ENCODE data around the gene THBS3. TPM values are rescaled to one million over a fixed set of nuclear protein-coding genes. Genes with fewer than 3 reads are reported as not detected.

The THBS3 gene
- total and polyA plus RNA-seq, 4 donors = 11.4 to 33.1 (median 24.4) TPM

- H3K36me3 ChIP-seq (ENCODE audit: control insufficient read depth in 4 of 4, insufficient read depth in 4 of 4, low read length in 4 of 4) = peaks cover 0 to 23% (median 3%) of the 10 kb centered on the region in 4 donors
- TF ChIP-seq CTCF (IDR thresholded peaks at IDR 0.05; ENCODE audit: control extremely low read depth, extremely low read depth) = no peak
Observed at GRCh38 chr1:155199792-155200191, 7.9 kb downstream of the THBS3 start.

GRCh38 chr1:155198547-155198906 is 9.2 kb downstream of the THBS3 start:
- Histone ChIP-seq H3K36me3 (ENCODE audit: control insufficient read depth in 4 of 4, insufficient read depth in 4 of 4, low read length in 4 of 4) (peaks cover 0 to 23% (median 3%) of the 10 kb centered on the region in 4 donors), H3K27ac (ENCODE audit: low read depth in 1 of 2, low read length in 1 of 2) (no peak overlapping the region), H3K4me1 (ENCODE audit: control insufficient read depth in 5 of 5, insufficient read depth in 5 of 5, low read length in 5 of 5) (peaks cover 0 to 22% (median 5%) of the 10 kb centered on the region in 5 donors), H3K9ac (ENCODE audit: insufficient read depth in 1 of 2, low read length in 2 of 2) (no peak overlapping the region), H3K4me3 (no peak overlapping the region), H3K27me3 (ENCODE audit: control insufficient read depth in 3 of 3, insufficient read depth in 3 of 3, low read length in 2 of 3) (no peaks in the 10 kb centered on the region), H3K9me3 (ENCODE audit: control insufficient read depth in 4 of 4, insufficient read depth in 3 of 4, low read length in 3 of 4) (no peaks in the 10 kb centered on the region)
- 96 to 98% methylated on average over 3 of the region's 3 CpGs for WGBS, 2 donors
- ATAC-seq (ENCODE audit: insufficient read depth, low FRiP score) = no peak
- DNase-seq = no peak
- TF ChIP-seq CTCF (IDR thresholded peaks at IDR 0.05; ENCODE audit: control extremely low read depth, extremely low read depth) = no peak

More at GRCh38 chr1:155199792-155200191, 7.9 kb downstream of the THBS3 start:
- ATAC-seq (ENCODE audit: insufficient read depth, low FRiP score) (no peak), DNase-seq (no peak)
- Histone ChIP-seq H3K9me3 (ENCODE audit: control insufficient read depth in 4 of 4, insufficient read depth in 3 of 4, low read length in 3 of 4) (no peaks in the 10 kb centered on the region), H3K4me1 (ENCODE audit: control insufficient read depth in 5 of 5, insufficient read depth in 5 of 5, low read length in 5 of 5) (peaks cover 0 to 12% (median 0%) of the 10 kb centered on the region in 5 donors), H3K4me3 (no peak overlapping the region), H3K27ac (ENCODE audit: low read depth in 1 of 2, low read length in 1 of 2) (no peak overlapping the region), H3K27me3 (ENCODE audit: control insufficient read depth in 3 of 3, insufficient read depth in 3 of 3, low read length in 2 of 3) (no peaks in the 10 kb centered on the region), H3K9ac (ENCODE audit: insufficient read depth in 1 of 2, low read length in 2 of 2) (no peak overlapping the region)
- WGBS, 2 donors = 88 to 93% methylated on average over 4 of the region's 4 CpGs

GRCh38 chr1:155197901-155198546 is 9.7 kb downstream of the THBS3 start:
- H3K4me3 ChIP-seq = no peak overlapping the region
- TF ChIP-seq CTCF (IDR thresholded peaks at IDR 0.05; ENCODE audit: control extremely low read depth, extremely low read depth) = no peak
- no peaks in the 10 kb centered on the region for H3K27me3 ChIP-seq (ENCODE audit: control insufficient read depth in 3 of 3, insufficient read depth in 3 of 3, low read length in 2 of 3)
- WGBS, 2 donors = 95% methylated on average over 15 of the region's 15 CpGs
- H3K27ac ChIP-seq (ENCODE audit: low read depth in 1 of 2, low read length in 1 of 2) = no peak overlapping the region
- ATAC-seq (ENCODE audit: insufficient read depth, low FRiP score) = no peak
- H3K9ac ChIP-seq (ENCODE audit: insufficient read depth in 1 of 2, low read length in 2 of 2) = no peak overlapping the region
- DNase-seq = no peak
- no peaks in the 10 kb centered on the region for H3K9me3 ChIP-seq (ENCODE audit: control insufficient read depth in 4 of 4, insufficient read depth in 3 of 4, low read length in 3 of 4)
- H3K36me3 ChIP-seq (ENCODE audit: control insufficient read depth in 4 of 4, insufficient read depth in 4 of 4, low read length in 4 of 4) = peaks cover 0 to 23% (median 3%) of the 10 kb centered on the region in 4 donors
- H3K4me1 ChIP-seq (ENCODE audit: control insufficient read depth in 5 of 5, insufficient read depth in 5 of 5, low read length in 5 of 5) = peaks cover 0 to 26% (median 7%) of the 10 kb centered on the region in 5 donors
